H1 (cell line): ENCODE measurements around the gene SH3RF2. TPM values are rescaled to one million over a fixed set of nuclear protein-coding genes. Genes with fewer than 3 reads are reported as not detected.

Experiments
- CTCF ChIA-PET: fragments of 300-600 bp; sonication (Branson Sonifier 250); formaldehyde crosslinking; loops from one replicate; lab custom pipeline; 2021; ENCODE audit not compliant: partially characterized antibody; lab: Charles Lee
- POLR2A ChIA-PET: fragments of 300-600 bp; sonication (Branson Sonifier 250); formaldehyde crosslinking; loops from one replicate; lab custom pipeline; 2021; ENCODE audit warnings: inconsistent platforms; ENCODE audit not compliant: partially characterized antibody; lab: Charles Lee
- DNase-seq, 2 experiments: peaks; one replicate each; pipeline versions ENCODE4 v3.0.0 to v3.0.0-alpha.2; 2010 to 2022; ENCODE audit warnings: low spot score in 2 of 2, low read depth in 1 of 2, mixed read lengths in 1 of 2
- FAIRE-seq: peaks from 2 replicates; lab custom pipeline; 2011; peaks lifted over from hg19 to GRCh38; lab: Jason Lieb, UNC
- H2AFZ ChIP-seq: 2 replicates; pipeline ENCODE4 v1.8.1; 2012; ENCODE audit warnings: low read length, inconsistent platforms
- H2AK5ac ChIP-seq: 2 replicates; pipeline ENCODE4 v1.6.1; 2013; ENCODE audit warnings: low read depth, low read length
- H2BK120ac ChIP-seq: replicated peaks from 2 replicates; pipeline ENCODE3; 2013; ENCODE audit warnings: low read depth, low read length, inconsistent platforms
- H2BK12ac ChIP-seq: 2 replicates; pipeline ENCODE4 v1.6.1; 2013; ENCODE audit warnings: low read depth, low read length
- H2BK15ac ChIP-seq: 2 replicates; pipeline ENCODE4 v1.6.1; 2013; ENCODE audit warnings: low read length
- H2BK20ac ChIP-seq: 2 replicates; pipeline ENCODE4 v1.6.1; 2013; ENCODE audit warnings: low read length
- H2BK5ac ChIP-seq: 2 replicates; pipeline ENCODE4 v1.6.1; 2013; ENCODE audit warnings: low read depth, low read length
- H3K14ac ChIP-seq: 2 replicates; pipeline ENCODE4 v1.6.1; 2013; ENCODE audit warnings: inconsistent platforms; ENCODE audit not compliant: insufficient read length
- H3K18ac ChIP-seq: 2 replicates; pipeline ENCODE4 v1.6.1; 2013; ENCODE audit warnings: low read length; ENCODE audit errors: extremely low read depth
- H3K23ac ChIP-seq: 2 replicates; pipeline ENCODE4 v1.6.1; 2013; ENCODE audit warnings: inconsistent platforms; ENCODE audit not compliant: insufficient read length
- H3K23me2 ChIP-seq: 2 replicates; pipeline ENCODE4 v1.6.1; 2013; ENCODE audit warnings: low read depth, low read length
- H3K27ac ChIP-seq: 2 replicates; pipeline ENCODE4 v1.6.1; 2011; ENCODE audit warnings: low read depth, low read length, inconsistent platforms
- H3K27me3 ChIP-seq, 4 experiments: replicated peaks in 1 of 4; 1 replicate in 1 of 4; 2 replicates in 3 of 4; pipeline versions ENCODE4 v1.6.1 to v1.8.1; 2011 to 2013; ENCODE audit warnings: low read length in 3 of 4, mild to moderate bottlenecking in 3 of 4, inconsistent platforms in 2 of 4, mixed read lengths in 2 of 4, moderate library complexity in 1 of 4; ENCODE audit not compliant: control insufficient read depth in 3 of 4, insufficient read depth in 3 of 4; ENCODE audit errors: extremely low read depth in 1 of 4
- H3K36me3 ChIP-seq, 4 experiments: 2 replicates each; pipeline versions ENCODE4 v1.6.1 to v1.8.1; 2011 to 2013; ENCODE audit warnings: mild to moderate bottlenecking in 4 of 4, low read length in 3 of 4, moderate library complexity in 2 of 4, control low read depth in 1 of 4, inconsistent platforms in 1 of 4; ENCODE audit not compliant: insufficient read depth in 4 of 4, control insufficient read depth in 2 of 4
- H3K4ac ChIP-seq: replicated peaks from 2 replicates; pipeline ENCODE3; 2013; ENCODE audit warnings: low read length, low read depth, mixed read lengths, inconsistent platforms; ENCODE audit not compliant: insufficient read length
- H3K4me1 ChIP-seq, 4 experiments: replicated peaks in 1 of 4; 1 replicate in 1 of 4; 2 replicates in 3 of 4; pipeline versions ENCODE4 v1.6.1 to v1.8.1; 2011 to 2013; ENCODE audit warnings: low read length in 3 of 4, inconsistent platforms in 2 of 4, mixed read lengths in 1 of 4; ENCODE audit not compliant: insufficient read depth in 4 of 4, control insufficient read depth in 3 of 4
- H3K4me2 ChIP-seq, 2 experiments: 2 replicates each; pipeline versions ENCODE4 v1.6.1 to v1.8.1; 2011 to 2013; ENCODE audit warnings: low read depth in 2 of 2, low read length in 2 of 2, control low read depth in 1 of 2, inconsistent platforms in 1 of 2, mild to moderate bottlenecking in 1 of 2; ENCODE audit not compliant: insufficient read depth in 1 of 2
- H3K4me3 ChIP-seq, 4 experiments: fragments of 200-600, 300-600 bp in 1 of 4; sonication (generic), shearing (Covaris generic), sonication (Bioruptor Twin) in 1 of 4; 2 replicates each; pipeline versions ENCODE4 v1.5.1 to v1.8.1; 2011 to 2016; ENCODE audit warnings: low read length in 4 of 4, low read depth in 3 of 4, control low read depth in 2 of 4, inconsistent platforms in 2 of 4, mild to moderate bottlenecking in 2 of 4, mixed read lengths in 1 of 4, moderate library complexity in 1 of 4; ENCODE audit not compliant: insufficient read depth in 2 of 4; ENCODE audit errors: extremely low read depth in 1 of 4
- H3K56ac ChIP-seq: replicated peaks from 2 replicates; pipeline ENCODE3; 2013; ENCODE audit warnings: low read depth, mild to moderate bottlenecking, mixed read lengths, low read length, inconsistent platforms; ENCODE audit not compliant: insufficient read length
- H3K79me1 ChIP-seq: 2 replicates; pipeline ENCODE4 v1.6.1; 2013; ENCODE audit warnings: low read depth, low read length, control low read depth
- H3K79me2 ChIP-seq, 2 experiments: 2 replicates each; pipeline versions ENCODE4 v1.6.1 to v1.8.1; 2012 to 2013; ENCODE audit warnings: low read length in 2 of 2, mild to moderate bottlenecking in 2 of 2, inconsistent platforms in 1 of 2; ENCODE audit not compliant: insufficient read depth in 2 of 2, control insufficient read depth in 1 of 2
- H3K9ac ChIP-seq, 4 experiments: replicated peaks in 1 of 4; 1 replicate in 1 of 4; 2 replicates in 3 of 4; pipeline versions ENCODE4 v1.6.1 to v1.8.1; 2011 to 2013; ENCODE audit warnings: low read depth in 3 of 4, low read length in 3 of 4, control low read depth in 2 of 4, mild to moderate bottlenecking in 2 of 4, moderate library complexity in 2 of 4, inconsistent platforms in 1 of 4; ENCODE audit errors: extremely low read depth in 1 of 4
- H3K9me3 ChIP-seq, 2 experiments: 2 replicates each; pipeline versions ENCODE4 v1.6.1 to v1.8.1; 2012 to 2013; ENCODE audit warnings: mild to moderate bottlenecking in 2 of 2, moderate library complexity in 2 of 2, control low read depth in 1 of 2, inconsistent platforms in 1 of 2, low read depth in 1 of 2, low read length in 1 of 2, mixed read lengths in 1 of 2; ENCODE audit not compliant: insufficient read depth in 2 of 2
- H4K20me1 ChIP-seq, 2 experiments: replicated peaks in 1 of 2; 2 replicates each; pipeline versions ENCODE3 to v1.8.1; 2011 to 2013; ENCODE audit warnings: inconsistent platforms in 2 of 2, low read length in 2 of 2, mild to moderate bottlenecking in 1 of 2; ENCODE audit not compliant: insufficient read depth in 2 of 2, control insufficient read depth in 1 of 2
- H4K5ac ChIP-seq: 2 replicates; pipeline ENCODE4 v1.6.1; 2013; ENCODE audit warnings: low read length, low read depth, mixed read lengths, inconsistent platforms; ENCODE audit not compliant: insufficient read length
- H4K8ac ChIP-seq: 2 replicates; pipeline ENCODE4 v1.8.0; 2013; ENCODE audit warnings: mild to moderate bottlenecking, moderate library complexity, low read length, inconsistent platforms; ENCODE audit not compliant: insufficient read depth; ENCODE audit errors: extremely low read depth
- H4K91ac ChIP-seq: replicated peaks from 2 replicates; pipeline ENCODE3; 2013; ENCODE audit warnings: low read length, mixed read lengths, inconsistent platforms; ENCODE audit not compliant: insufficient read length
- NRF1 ChIP-seq: IDR thresholded peaks from 2 replicates; pipeline ENCODE4 v1.6.1; 2011; ENCODE audit warnings: mild to moderate bottlenecking, low read depth, low read length, improper control_type of control experiment
- WGBS, 2 experiments: shearing (Covaris generic) in 1 of 2; methylation state at CpG; one replicate each; pipeline versions ENCODE4 v1.1.6 to v1.1.7; 2013 to 2015; ENCODE audit warnings: low lambda C conversion rate in 2 of 2, mixed read lengths in 2 of 2, inconsistent platforms in 1 of 2, low coverage in 1 of 2, missing lambda C conversion rate in 1 of 2; ENCODE audit not compliant: insufficient replicate concordance in 2 of 2, insufficient coverage in 1 of 2, insufficient read length in 1 of 2; ENCODE audit errors: extremely low coverage in 1 of 2, missing lambda C conversion rate in 1 of 2; 5-methylcytosine and 5-hydroxymethylcytosine counted together
- polyA plus RNA-seq, 7 experiments: library from polyadenylated mRNA; depleted of rRNA in 3 of 7; stranded (reverse) in 5 of 7; unstranded in 2 of 7; fragments of >200 nt in 5 of 7; fragments of 200-250 nt in 2 of 7; gene quantifications; 1 replicate in 5 of 7; 2 replicates in 1 of 7; 4 replicates in 1 of 7; pipeline versions ENCODE4 v1.2.1 to v1.2.3, GENCODE V29; 2011 to 2013; ENCODE audit warnings: missing spikeins in 2 of 7, mixed read lengths in 2 of 7
- total RNA-seq: library from RNA; stranded (reverse); fragmentation: NEBNext Ultra II Directional; extraction: Animal tissue kit (Norgen Biotek cat#: 25700); gene quantifications from 2 replicates; pipeline ENCODE4 v1.2.1, GENCODE V29; 2021

SH3RF2 gene
- total and polyA plus RNA-seq, 2 of the 8 experiments (the other 6 are each of a cell fraction or from before 2014, with no cell fraction given), result 0.80 to 0.95 TPM

DNA sequence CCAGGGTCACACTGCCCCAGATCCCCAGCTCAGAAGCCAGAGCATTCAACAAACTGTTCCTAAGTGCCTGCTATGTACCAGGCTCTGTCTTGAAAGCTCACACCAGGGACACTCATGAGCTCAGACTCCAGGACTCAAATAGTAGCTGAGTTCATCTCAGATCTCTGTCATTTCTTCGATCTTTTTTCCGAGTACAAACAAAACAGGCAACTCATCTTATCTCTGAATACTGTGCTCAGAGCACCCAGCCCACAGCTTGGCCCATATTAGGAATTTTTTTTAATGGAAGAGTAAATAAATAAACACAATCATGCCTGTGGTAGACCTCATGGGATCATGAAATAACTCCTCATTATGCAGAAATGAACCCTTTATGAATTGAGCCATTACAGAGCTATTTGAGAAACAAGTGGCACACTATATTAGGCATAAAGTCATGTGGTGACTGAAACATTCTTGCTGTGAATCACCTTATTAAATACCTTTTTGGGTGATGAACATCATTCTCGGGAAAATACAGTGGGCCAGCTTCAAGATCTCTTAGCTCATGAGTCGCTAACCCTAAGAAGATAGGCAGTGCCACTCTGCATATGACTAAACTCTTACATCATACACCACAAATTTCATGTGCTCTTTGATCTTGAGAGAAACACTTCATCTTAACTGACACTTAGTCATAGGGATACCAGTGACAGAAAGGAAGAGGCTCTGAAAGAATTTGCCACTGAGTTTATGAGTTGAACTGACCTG lies 9.9 kb downstream of the SH3RF2 start:
- POLR2A ChIA-PET, result interaction anchor here (1.1 kb wide), 1 partner anchor 11 kb away, joined by 3 read pairs; no protein-coding TSS in a partner anchor
- Histone ChIP-seq H3K4ac (no peak overlapping the region), H3K79me2 (no peaks in the 10 kb centered on the region), H3K79me1 (no peaks in the 10 kb centered on the region), H3K36me3 (no peaks in the 10 kb centered on the region), H2AFZ (no peak overlapping the region), H3K4me1 (peaks cover 0 to 7% (median 4%) of the 10 kb centered on the region in 4 experiments; a peak in 4 of 7 replicates), H3K27ac (no peak overlapping the region), H3K4me3 (no peak overlapping the region), H3K9me3 (no peaks in the 10 kb centered on the region), H2BK5ac (no peak overlapping the region), H4K5ac (no peak overlapping the region), H3K56ac (no peak overlapping the region), H2BK120ac (no peak overlapping the region), H2BK12ac (no peak overlapping the region), H2AK5ac (no peak overlapping the region), H3K23me2 (no peaks in the 10 kb centered on the region), H3K9ac (no peak overlapping the region; a peak in 1 of 7 replicates), H4K8ac (no peak overlapping the region), H4K20me1 (no peaks in the 10 kb centered on the region), H3K27me3 (no peaks in the 10 kb centered on the region), H4K91ac (no peak overlapping the region), H2BK20ac (no peak overlapping the region), H3K18ac (no peak overlapping the region), H3K4me2 (no peak overlapping the region), H2BK15ac (no peak overlapping the region), H3K14ac (no peak overlapping the region), H3K23ac (no peak overlapping the region)
- no peak for DNase-seq
- CTCF ChIA-PET, result interaction anchor here (0.8 to 1.7 kb wide), 7 partner anchors 14 to 134 kb away, joined by 3 to 6 read pairs (median 3); no protein-coding TSS in a partner anchor
- no peak for FAIRE-seq
- 85% methylated on average over 4 of the region's 4 CpGs; no CpG with 5 or more reads in 1 of the 2 experiments for WGBS, 2 experiments
- no peak for TF ChIP-seq NRF1
